ENCODE data around the gene ENPP7.

Gene ENPP7

GRCh38 chr17:79746889-79747507 is 16.3 kb downstream of the ENPP7 start (continued):
- no peak for TF ChIP-seq REST (tag by site-specific recombination; IDR thresholded peaks at IDR 0.05)
- no peak for TF ChIP-seq ZNF248 (tag by site-specific recombination; IDR thresholded peaks at IDR 0.05)
- no peak for TF ChIP-seq ZNF274 (IDR thresholded peaks at IDR 0.05; ENCODE audit: low read length)
- no peak for TF ChIP-seq ZNF274 (tag by site-specific recombination; IDR thresholded peaks at IDR 0.05; ENCODE audit: borderline replicate concordance)
- no peak for TF ChIP-seq ZNF768 (tag by site-specific recombination; IDR thresholded peaks at IDR 0.05)
- no peak for TF ChIP-seq ZNF600 (tag by site-specific recombination; IDR thresholded peaks at IDR 0.05)
- TF ChIP-seq GLIS2 (tag by site-specific recombination; IDR thresholded peaks at IDR 0.05) = no peak
- no peak for TF ChIP-seq ZNF585B (tag by site-specific recombination; IDR thresholded peaks at IDR 0.05)

GRCh38 chr17:79747508-79748294 is 17.0 kb downstream of the ENPP7 start:
- TF ChIP-seq ZNF843 (tag by site-specific recombination; IDR thresholded peaks at IDR 0.05) (no peak), IKZF3 (tag by site-specific recombination; IDR thresholded peaks at IDR 0.05) (no peak), ZSCAN4 (tag by site-specific recombination; IDR thresholded peaks at IDR 0.05) (peak; percentile 28; the same call in 1 of the 2 replicates), ZNF621 (tag by site-specific recombination; IDR thresholded peaks at IDR 0.05) (no peak), ZNF18 (tag by site-specific recombination; IDR thresholded peaks at IDR 0.05) (0 out of 2 replicates have a peak, but pooled peaks have one; percentile 48), ZNF670 (tag by site-specific recombination; IDR thresholded peaks at IDR 0.05; ENCODE audit: low read depth) (no peak), HIC1 (tag by site-specific recombination; IDR thresholded peaks at IDR 0.05) (peak; percentile 38; the same call in 1 of the 2 replicates), ZNF660 (tag by site-specific recombination; IDR thresholded peaks at IDR 0.05) (no peak)
- ChIA-PET POLR2A (interaction anchor here (1.0 kb wide), 1 partner anchor 50 kb away, joined by 3 read pairs; no protein-coding TSS in a partner anchor), CTCF (interaction anchor here (1.3 to 1.9 kb wide), 2 partner anchors 86 to 89 kb away, joined by 3 to 10 read pairs; no protein-coding TSS in a partner anchor)
- Histone ChIP-seq H3K9me3 (ENCODE audit: control insufficient read depth, insufficient read depth, low read depth, low read length) (no peaks in the 10 kb centered on the region), H3K4me1 (ENCODE audit: control insufficient read depth, insufficient read depth, low read length) (peaks cover 11% of the 10 kb centered on the region), H3K27ac (ENCODE audit: extremely low read depth, low read depth, low read length) (no peak overlapping the region), H3K4me3 (ENCODE audit: low read depth, low read length) (no peak overlapping the region), H3K36me3 (ENCODE audit: control insufficient read depth in 2 of 2, insufficient read depth in 1 of 2, low read length in 2 of 2) (no peaks in the 10 kb centered on the region)

All from HEK293 (cell line).